Umbilical cord (tissue), 2 donors: Measurements from ENCODE around the gene COL27A1. TPM values are rescaled to one million over a fixed set of nuclear protein-coding genes. Genes with fewer than 3 reads are reported as not detected.

Experiments
- DNase-seq: peaks from one replicate; pipeline ENCODE4 v3.0.0-alpha.2; 2015; ENCODE audit warnings: low spot score
- total RNA-seq: library from RNA; depleted of rRNA; stranded (reverse); fragments of >200 nt; gene quantifications from one replicate; pipeline ENCODE4 v1.2.3, GENCODE V29; 2014; ENCODE audit warnings: low replicate concordance; ENCODE audit not compliant: insufficient read depth

Gene COL27A1
- total RNA-seq, 1 donor from 2014 or later, result 12.3 TPM

- no peak for DNase-seq
These were observed 51.0 kb downstream of the COL27A1 start for GRCh38 chr9:114206221-114206789.

- peak; percentile 95 for DNase-seq
These were observed 51.9 kb downstream of the COL27A1 start for GRCh38 chr9:114207034-114207810.

DNA sequence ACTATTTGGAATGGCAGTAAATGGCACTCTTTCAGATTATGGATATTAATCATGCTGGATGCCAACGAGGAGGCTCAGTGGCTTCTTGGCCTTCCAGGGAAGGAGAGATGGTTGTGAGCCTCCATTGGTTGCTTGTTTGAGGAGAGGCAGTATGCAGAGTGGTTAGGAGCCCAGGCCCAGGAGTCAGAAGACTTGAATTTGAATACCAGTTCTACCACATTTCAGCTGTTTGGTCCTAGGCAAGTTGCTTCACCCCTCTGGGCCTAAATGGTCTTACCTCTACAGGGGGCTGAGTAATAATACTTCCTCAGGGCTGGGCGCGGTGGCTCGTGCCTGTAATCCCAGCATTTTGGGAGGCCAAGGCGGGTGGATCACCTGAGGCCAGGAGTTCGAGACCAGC, 52.5 kb downstream of the COL27A1 start:
- no peak for DNase-seq

- no peak for DNase-seq
These were observed 53.8 kb downstream of the COL27A1 start for GRCh38 chr9:114209151-114209550.

GRCh38 chr9:114210136-114210535, 54.8 kb downstream of the COL27A1 start:
- no peak for DNase-seq

- no peak for DNase-seq
These were observed 55.4 kb downstream of the COL27A1 start for GRCh38 chr9:114210691-114211276.

DNA sequence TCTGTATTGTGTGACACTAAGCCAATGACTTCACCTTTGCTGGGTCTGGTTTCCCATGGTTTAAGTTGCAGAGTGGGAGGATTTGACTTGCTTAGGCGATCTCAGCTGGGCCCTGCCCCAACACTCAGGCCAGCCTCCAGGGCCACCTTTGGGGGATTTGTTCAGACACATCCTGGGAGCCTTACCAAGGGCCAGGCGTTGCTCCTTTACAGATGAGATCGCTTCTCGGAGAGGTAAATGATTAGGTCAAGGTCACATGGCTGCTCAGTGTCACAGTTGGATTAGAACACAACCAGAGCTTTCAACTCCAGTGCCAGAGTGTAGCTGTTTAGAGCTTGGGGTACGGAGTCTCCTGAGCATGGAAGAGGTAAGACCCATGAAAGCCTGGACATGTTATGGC, 57.5 kb downstream of the COL27A1 start:
- no peak for DNase-seq

GRCh38 chr9:114213566-114213965, 58.2 kb downstream of the COL27A1 start:
- no peak for DNase-seq

GRCh38 chr9:114214181-114214580, 58.8 kb downstream of the COL27A1 start:
- peak; percentile 36 for DNase-seq

DNA sequence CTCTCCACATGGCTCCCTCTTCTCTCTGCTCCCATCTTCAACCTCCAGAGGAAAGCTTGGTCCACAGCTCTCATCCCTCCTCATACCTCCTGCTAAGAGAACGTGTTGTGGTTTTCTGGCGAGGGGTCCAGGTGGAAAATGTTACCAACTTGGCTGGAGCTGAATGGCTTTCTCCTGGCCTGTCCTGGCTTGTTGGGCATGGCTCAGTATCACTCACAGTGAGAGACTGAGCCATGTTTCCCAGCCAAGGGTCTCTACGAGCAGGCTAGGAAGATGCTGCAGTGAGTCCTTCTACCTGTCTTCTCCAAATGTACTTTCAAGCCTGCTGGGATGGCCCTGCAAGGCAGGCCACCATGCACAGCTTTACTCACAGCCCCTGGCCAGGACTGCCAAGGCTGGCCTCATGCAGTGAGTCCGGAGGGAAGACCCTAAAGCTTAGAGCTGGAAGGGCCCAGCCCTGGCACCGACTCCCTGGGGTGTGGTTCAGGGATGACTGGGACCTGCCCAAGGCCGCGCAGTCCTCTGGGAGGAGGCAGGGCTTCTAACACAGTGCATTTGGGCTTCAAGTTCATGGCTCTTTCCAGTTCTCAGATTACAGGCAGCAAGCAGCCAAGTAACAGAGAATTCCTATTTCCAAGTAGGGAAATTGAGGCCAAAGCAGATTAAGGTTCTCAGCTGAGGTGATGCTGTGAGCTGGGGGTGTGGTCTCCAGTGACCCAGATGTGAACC, 59.5 kb downstream of the COL27A1 start:
- DNase-seq, result peak; percentile 51

GRCh38 chr9:114216081-114216480, 60.7 kb downstream of the COL27A1 start:
- DNase-seq, result peak; percentile 77

GRCh38 chr9:114216976-114217375, 61.6 kb downstream of the COL27A1 start:
- DNase-seq, result no peak

- no peak for DNase-seq
These were observed 63.2 kb downstream of the COL27A1 start for GRCh38 chr9:114218264-114219120.

DNA sequence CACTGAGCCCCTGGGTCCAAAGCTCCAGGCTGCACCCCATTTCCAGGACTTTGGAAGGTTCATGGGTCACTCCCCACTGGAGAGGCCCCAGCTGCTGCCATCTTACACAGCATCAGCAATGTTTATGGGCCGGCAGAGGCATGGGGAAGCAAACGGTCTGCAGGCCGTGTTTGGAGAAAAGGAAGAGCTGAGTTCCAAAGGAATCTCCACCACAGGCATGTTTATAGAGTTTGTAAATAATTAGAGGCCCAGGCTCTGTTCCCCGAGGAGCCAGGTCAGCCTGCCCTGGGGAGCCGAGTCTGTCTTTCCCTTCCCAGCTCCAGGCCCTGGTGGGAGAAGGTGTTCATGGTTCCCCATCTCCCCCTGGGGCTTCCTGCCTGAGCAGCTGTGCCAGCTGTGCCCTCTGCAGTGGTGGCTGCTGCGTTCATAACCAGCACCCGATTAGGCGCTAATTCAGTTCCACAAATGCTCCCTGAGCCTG, 64.8 kb downstream of the COL27A1 start:
- no peak for DNase-seq

DNA sequence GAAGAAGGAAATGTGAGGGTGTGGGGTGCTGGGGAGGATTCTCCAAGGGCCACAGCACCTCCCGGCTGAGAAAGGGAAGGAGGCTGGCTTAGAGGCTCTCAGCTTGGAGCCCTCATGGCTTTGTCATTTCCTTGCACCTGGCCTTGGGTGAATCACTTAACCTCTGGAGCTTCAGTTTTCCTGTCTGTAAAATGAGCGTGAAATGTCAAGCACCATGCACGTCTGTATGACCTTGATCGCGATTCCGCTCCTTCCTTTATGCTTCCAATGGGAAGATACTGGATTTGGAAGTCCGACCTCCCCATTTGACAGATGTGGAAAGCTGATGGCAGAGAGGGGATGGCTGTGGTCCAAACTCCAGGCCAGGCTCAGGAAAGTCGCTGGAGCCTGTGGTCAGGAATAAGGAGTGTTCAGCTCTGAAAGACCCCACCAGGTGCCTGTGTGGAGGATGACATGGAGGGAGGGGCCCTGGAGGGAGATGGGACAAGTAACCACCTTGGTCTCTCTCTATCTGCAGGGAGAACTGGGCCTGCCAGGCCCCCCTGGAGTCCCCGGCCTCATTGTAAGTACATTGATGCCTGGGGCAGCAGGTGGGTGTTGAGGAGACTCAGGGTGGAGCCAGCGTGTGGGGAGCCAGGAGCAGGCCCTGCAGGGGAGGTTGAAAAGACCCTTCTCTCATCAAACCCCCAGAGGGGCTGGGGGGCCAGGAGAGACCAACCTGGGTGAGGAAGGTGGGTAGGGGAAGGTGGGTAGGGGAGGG, 66.5 kb downstream of the COL27A1 start:
- no peak for DNase-seq

DNA sequence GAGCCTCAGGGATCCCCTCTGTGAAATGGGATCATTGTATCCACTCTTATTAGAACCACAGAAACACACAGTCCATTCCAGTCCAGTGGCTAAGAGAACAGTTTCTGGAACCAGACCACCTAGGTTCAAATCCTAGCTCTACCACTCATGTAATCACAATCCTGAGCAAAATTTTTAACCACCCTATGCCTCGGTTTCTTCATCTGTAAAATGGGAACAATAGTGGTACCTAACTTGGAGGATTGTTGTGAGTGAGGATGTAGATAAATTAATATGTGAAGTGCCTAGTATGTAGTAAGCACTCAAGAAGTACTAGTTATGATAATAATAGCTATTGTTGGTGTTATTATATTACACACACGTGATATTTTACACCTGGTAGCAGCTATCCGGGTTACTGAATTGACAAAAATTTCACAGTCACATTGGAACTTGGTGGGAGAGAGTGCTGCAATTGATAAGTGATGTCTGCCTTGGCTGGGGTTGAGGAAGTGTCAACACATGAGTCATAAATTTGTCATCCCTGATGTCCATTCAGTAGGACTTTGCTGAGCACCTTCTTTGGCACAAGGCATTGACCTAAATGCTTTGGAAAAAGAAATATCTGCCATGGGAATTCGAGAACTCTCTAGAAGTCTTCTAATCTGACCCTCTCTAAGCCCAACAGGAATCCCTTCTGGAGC, 68.4 kb downstream of the COL27A1 start:
- no peak for DNase-seq

DNA sequence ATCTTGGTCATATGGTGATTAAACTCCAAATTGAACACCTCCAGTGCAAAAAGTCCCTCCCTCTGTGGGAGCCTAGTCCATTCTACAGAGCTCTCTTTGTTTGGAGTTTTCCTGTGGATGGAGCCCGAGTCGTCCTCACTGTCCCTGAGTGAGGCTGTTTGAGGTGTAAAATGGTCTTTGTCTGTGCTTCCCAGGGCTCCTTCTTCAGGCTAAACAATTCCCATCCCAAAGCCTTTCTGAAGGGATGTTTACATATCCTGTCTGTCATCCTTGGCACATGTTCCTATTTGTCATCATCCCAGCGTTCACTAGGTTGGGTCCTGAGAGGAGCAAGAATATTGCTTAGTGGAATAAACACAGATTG, 68.9 kb downstream of the COL27A1 start:
- no peak for DNase-seq

- DNase-seq, result no peak
These were observed 70.3 kb downstream of the COL27A1 start for GRCh38 chr9:114225561-114226212.
